Measurements from ENCODE around the gene CFAP141.

CFAP141 gene

DNA sequence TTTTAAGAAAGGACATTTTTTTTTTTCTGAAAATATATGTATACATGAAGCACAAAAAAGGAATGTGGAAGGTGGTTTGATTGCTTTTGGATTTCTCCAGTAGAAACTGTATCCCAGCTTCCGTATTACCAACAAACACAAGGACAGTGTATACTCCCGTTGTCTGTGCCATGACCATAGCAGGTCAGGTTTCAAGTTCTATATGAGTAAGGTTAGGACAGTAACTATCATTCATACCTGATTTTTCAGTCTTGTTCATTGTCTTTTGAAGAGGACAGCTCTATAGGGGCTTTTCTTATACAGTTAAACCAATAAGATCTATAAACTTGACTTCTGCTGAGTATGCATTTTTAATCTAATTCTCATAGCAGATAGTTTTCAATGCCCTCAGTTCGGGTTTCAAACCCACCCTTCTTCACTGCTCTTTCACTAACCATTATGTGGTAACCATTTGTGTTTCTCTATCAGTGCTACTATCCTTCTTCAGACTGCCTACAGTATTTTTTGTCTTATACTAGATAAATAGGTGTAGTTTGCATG is 34.2 kb upstream of the CFAP141 start:
- H3K79me2 ChIP-seq (ENCODE audit: insufficient read depth, low read length), result peaks cover 39% of the 10 kb centered on the region
- H3K36me3 ChIP-seq (ENCODE audit: insufficient read depth, low read length), result peaks cover 96% of the 10 kb centered on the region
- H3F3A ChIP-seq (ENCODE audit: low read depth), result no peaks in the 10 kb centered on the region

DNA sequence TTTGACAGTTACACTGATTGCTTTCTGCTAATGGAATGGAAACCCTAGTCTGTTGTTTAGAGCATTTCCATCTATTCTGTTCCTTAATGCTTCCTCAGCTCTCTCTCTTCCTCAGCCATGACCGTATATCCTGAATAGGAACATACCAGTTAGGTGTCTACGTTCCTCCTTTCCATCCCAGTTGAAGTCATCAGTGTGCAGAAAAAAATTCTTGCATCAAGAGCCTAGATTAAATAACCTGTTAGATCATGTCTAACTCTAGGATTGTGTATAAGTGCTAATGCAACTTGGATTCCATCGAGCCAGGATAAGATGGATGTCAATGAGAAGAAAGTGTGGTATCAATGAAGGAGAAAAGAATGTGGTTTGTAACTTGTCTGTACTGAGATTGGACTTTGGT is 33.4 kb upstream of the CFAP141 start:
- peaks cover 96% of the 10 kb centered on the region for H3K36me3 ChIP-seq (ENCODE audit: insufficient read depth, low read length)
- H3K79me2 ChIP-seq (ENCODE audit: insufficient read depth, low read length), result peaks cover 44% of the 10 kb centered on the region
- no peaks in the 10 kb centered on the region for H3K9me3 ChIP-seq (ENCODE audit: insufficient read depth, low read depth, low read length)
- no peak overlapping the region for H2AFZ ChIP-seq (ENCODE audit: low read length)
- no peaks in the 10 kb centered on the region for H3K4me1 ChIP-seq (ENCODE audit: insufficient read depth, low read length, poor library complexity, severe bottlenecking)
- no peak for TF ChIP-seq EZH2phosphoT487 (IDR thresholded peaks at IDR 0.05; ENCODE audit: borderline replicate concordance)
- TF ChIP-seq, protein P1, sequence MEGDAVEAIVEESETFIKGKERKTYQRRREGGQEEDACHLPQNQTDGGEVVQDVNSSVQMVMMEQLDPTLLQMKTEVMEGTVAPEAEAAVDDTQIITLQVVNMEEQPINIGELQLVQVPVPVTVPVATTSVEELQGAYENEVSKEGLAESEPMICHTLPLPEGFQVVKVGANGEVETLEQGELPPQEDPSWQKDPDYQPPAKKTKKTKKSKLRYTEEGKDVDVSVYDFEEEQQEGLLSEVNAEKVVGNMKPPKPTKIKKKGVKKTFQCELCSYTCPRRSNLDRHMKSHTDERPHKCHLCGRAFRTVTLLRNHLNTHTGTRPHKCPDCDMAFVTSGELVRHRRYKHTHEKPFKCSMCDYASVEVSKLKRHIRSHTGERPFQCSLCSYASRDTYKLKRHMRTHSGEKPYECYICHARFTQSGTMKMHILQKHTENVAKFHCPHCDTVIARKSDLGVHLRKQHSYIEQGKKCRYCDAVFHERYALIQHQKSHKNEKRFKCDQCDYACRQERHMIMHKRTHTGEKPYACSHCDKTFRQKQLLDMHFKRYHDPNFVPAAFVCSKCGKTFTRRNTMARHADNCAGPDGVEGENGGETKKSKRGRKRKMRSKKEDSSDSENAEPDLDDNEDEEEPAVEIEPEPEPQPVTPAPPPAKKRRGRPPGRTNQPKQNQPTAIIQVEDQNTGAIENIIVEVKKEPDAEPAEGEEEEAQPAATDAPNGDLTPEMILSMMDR (conservative IDR thresholded peaks at IDR 0.05; ENCODE audit: low read length), result no peak
- H3K4me2 ChIP-seq (ENCODE audit: low read depth, low read length, poor library complexity, severe bottlenecking), result no peak overlapping the region
- H3F3A ChIP-seq (ENCODE audit: low read depth), result no peaks in the 10 kb centered on the region
- no peaks in the 10 kb centered on the region for H3K27me3 ChIP-seq (ENCODE audit: insufficient read depth, low read length, poor library complexity, severe bottlenecking)
- peaks cover 36% of the 10 kb centered on the region for H4K20me1 ChIP-seq (ENCODE audit: insufficient read depth, low read length, poor library complexity, severe bottlenecking)
- no peak overlapping the region for H3K9ac ChIP-seq (ENCODE audit: low read depth, low read length, poor library complexity, severe bottlenecking)
- no peaks in the 10 kb centered on the region for H3K9me2 ChIP-seq (replicated peaks; ENCODE audit: low read depth, low read length)
- no peak overlapping the region for H3K4me3 ChIP-seq (ENCODE audit: low read length, poor library complexity, severe bottlenecking)

More for the DNA sequence above, 34.2 kb upstream of the CFAP141 start:
- Histone ChIP-seq H3K4me3 (ENCODE audit: low read length, poor library complexity, severe bottlenecking) (no peak overlapping the region), H3K9me2 (replicated peaks; ENCODE audit: low read depth, low read length) (no peaks in the 10 kb centered on the region), H3K9me3 (ENCODE audit: insufficient read depth, low read depth, low read length) (no peaks in the 10 kb centered on the region), H3K9ac (ENCODE audit: low read depth, low read length, poor library complexity, severe bottlenecking) (no peak overlapping the region), H3K4me1 (ENCODE audit: insufficient read depth, low read length, poor library complexity, severe bottlenecking) (no peaks in the 10 kb centered on the region), H3K27me3 (ENCODE audit: insufficient read depth, low read length, poor library complexity, severe bottlenecking) (no peaks in the 10 kb centered on the region), H3K4me2 (ENCODE audit: low read depth, low read length, poor library complexity, severe bottlenecking) (no peak overlapping the region), H2AFZ (ENCODE audit: low read length) (no peak overlapping the region), H4K20me1 (ENCODE audit: insufficient read depth, low read length, poor library complexity, severe bottlenecking) (peaks cover 36% of the 10 kb centered on the region)
- TF ChIP-seq, protein P1 (conservative IDR thresholded peaks at IDR 0.05; ENCODE audit: low read length), result no peak
- no peak for TF ChIP-seq EZH2phosphoT487 (IDR thresholded peaks at IDR 0.05; ENCODE audit: borderline replicate concordance)

DNA sequence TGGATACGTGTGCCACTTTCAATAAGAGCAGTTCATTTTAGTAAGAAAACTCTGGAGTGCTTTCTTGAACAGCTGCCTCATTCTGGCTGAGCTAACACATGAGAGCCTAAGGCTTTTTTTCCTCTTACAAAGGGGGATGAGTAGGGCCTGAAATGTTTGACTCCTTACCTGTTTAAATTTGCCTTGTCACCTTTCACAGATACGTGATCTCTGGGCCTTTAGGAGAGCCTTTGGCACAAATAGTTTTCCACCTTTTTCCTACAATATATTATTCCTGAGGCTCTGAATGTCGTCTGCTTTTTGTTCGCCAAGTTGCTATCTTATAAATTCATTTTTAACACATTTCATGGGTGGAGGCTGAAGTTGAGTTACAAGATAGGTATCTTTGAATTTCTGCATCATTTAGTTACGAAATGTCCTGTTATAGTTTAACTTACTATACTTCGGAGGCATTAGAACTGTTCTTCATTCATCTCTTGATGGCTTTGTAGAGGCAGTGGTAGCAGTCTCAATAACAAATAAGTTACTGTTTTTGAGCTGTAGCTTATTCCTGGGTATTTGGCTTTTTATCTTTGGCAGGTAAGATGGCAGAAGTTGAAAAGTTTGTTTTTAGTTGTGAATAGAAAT is 31.9 kb upstream of the CFAP141 start:
- Histone ChIP-seq H3K4me3 (ENCODE audit: low read length, poor library complexity, severe bottlenecking) (no peak overlapping the region), H2AFZ (ENCODE audit: low read length) (no peak overlapping the region), H3K9me3 (ENCODE audit: insufficient read depth, low read depth, low read length) (no peaks in the 10 kb centered on the region), H3K27me3 (ENCODE audit: insufficient read depth, low read length, poor library complexity, severe bottlenecking) (no peaks in the 10 kb centered on the region), H3K79me2 (ENCODE audit: insufficient read depth, low read length) (peaks cover 52% of the 10 kb centered on the region), H4K20me1 (ENCODE audit: insufficient read depth, low read length, poor library complexity, severe bottlenecking) (peaks cover 36% of the 10 kb centered on the region), H3F3A (ENCODE audit: low read depth) (no peaks in the 10 kb centered on the region), H3K36me3 (ENCODE audit: insufficient read depth, low read length) (peaks cover 89% of the 10 kb centered on the region), H3K4me1 (ENCODE audit: insufficient read depth, low read length, poor library complexity, severe bottlenecking) (no peaks in the 10 kb centered on the region), H3K4me2 (ENCODE audit: low read depth, low read length, poor library complexity, severe bottlenecking) (no peak overlapping the region), H3K9me2 (replicated peaks; ENCODE audit: low read depth, low read length) (no peaks in the 10 kb centered on the region), H3K9ac (ENCODE audit: low read depth, low read length, poor library complexity, severe bottlenecking) (no peak overlapping the region)
- TF ChIP-seq EZH2phosphoT487 (IDR thresholded peaks at IDR 0.05; ENCODE audit: borderline replicate concordance), result no peak
- TF ChIP-seq, protein P1 (conservative IDR thresholded peaks at IDR 0.05; ENCODE audit: low read length), result no peak

Measured in Loucy (cell line).